H9 (cell line): ENCODE measurements around the gene ARAP2. TPM values are rescaled to one million over a fixed set of nuclear protein-coding genes. Genes with fewer than 3 reads are reported as not detected.

Experiments used
- DNase-seq: peaks from one replicate; pipeline ENCODE4 v3.0.0-alpha.2; 2017
- H2AFZ ChIP-seq: one replicate; pipeline ENCODE4 v1.6.1; 2013; ENCODE audit warnings: mild to moderate bottlenecking, low read length, control low read depth, moderate library complexity
- H2AK5ac ChIP-seq: 2 replicates; pipeline ENCODE4 v1.6.1; 2013; ENCODE audit warnings: low read length, control low read depth, mixed read lengths; ENCODE audit not compliant: insufficient read length
- H2BK120ac ChIP-seq: one replicate; pipeline ENCODE4 v1.6.1; 2013; ENCODE audit warnings: low read depth, mild to moderate bottlenecking, low read length, control low read depth, inconsistent platforms; ENCODE audit not compliant: poor library complexity, severe bottlenecking
- H2BK12ac ChIP-seq: 2 replicates; pipeline ENCODE4 v1.6.1; 2013; ENCODE audit warnings: low read length, control low read depth, mixed read lengths, low read depth; ENCODE audit not compliant: insufficient read length
- H2BK15ac ChIP-seq: 2 replicates; pipeline ENCODE4 v1.6.1; 2013; ENCODE audit warnings: low read depth, low read length, control low read depth
- H2BK20ac ChIP-seq: one replicate; pipeline ENCODE4 v1.6.1; 2013; ENCODE audit warnings: low read depth, mild to moderate bottlenecking, low read length, control low read depth, inconsistent platforms; ENCODE audit not compliant: poor library complexity, severe bottlenecking
- H2BK5ac ChIP-seq: 2 replicates; pipeline ENCODE4 v1.6.1; 2013; ENCODE audit warnings: low read length, control low read depth, mixed read lengths; ENCODE audit not compliant: insufficient read length
- H3K14ac ChIP-seq: 2 replicates; pipeline ENCODE4 v1.6.1; 2013; ENCODE audit warnings: low read length, control low read depth; ENCODE audit not compliant: insufficient read depth
- H3K18ac ChIP-seq: 2 replicates; pipeline ENCODE4 v1.6.1; 2013; ENCODE audit warnings: low read depth, mild to moderate bottlenecking, mixed read lengths, low read length, control low read depth; ENCODE audit not compliant: insufficient read length
- H3K23ac ChIP-seq: 2 replicates; pipeline ENCODE4 v1.6.1; 2013; ENCODE audit warnings: low read length, control low read depth, mixed read lengths, low read depth; ENCODE audit not compliant: insufficient read length
- H3K23me2 ChIP-seq: 2 replicates; pipeline ENCODE4 v1.6.1; 2013; ENCODE audit warnings: low read depth, mild to moderate bottlenecking, mixed read lengths, low read length, control low read depth; ENCODE audit not compliant: insufficient read length, poor library complexity, severe bottlenecking
- H3K27ac ChIP-seq: 2 replicates; pipeline ENCODE4 v1.5.1; 2013; ENCODE audit warnings: low read length, control low read depth, mixed read lengths, low read depth; ENCODE audit not compliant: insufficient read length
- H3K27me3 ChIP-seq: 2 replicates; pipeline ENCODE4 v1.6.1; 2013; ENCODE audit warnings: low read length, control low read depth, inconsistent platforms; ENCODE audit not compliant: insufficient read depth
- H3K4ac ChIP-seq: 2 replicates; pipeline ENCODE4 v1.6.1; 2013; ENCODE audit warnings: low read depth, mild to moderate bottlenecking, control low read depth, inconsistent platforms, low read length, moderate library complexity
- H3K4me1 ChIP-seq: 2 replicates; pipeline ENCODE4 v1.6.1; 2013; ENCODE audit warnings: low read length, control low read depth, inconsistent platforms; ENCODE audit not compliant: insufficient read depth
- H3K4me2 ChIP-seq: 2 replicates; pipeline ENCODE4 v1.6.1; 2013; ENCODE audit warnings: low read length, control low read depth, mixed read lengths; ENCODE audit not compliant: insufficient read length, insufficient read depth
- H3K56ac ChIP-seq: 2 replicates; pipeline ENCODE4 v1.6.1; 2013; ENCODE audit warnings: low read depth, mild to moderate bottlenecking, mixed read lengths, low read length, control low read depth; ENCODE audit not compliant: insufficient read length
- H3K79me1 ChIP-seq: 2 replicates; pipeline ENCODE4 v1.6.1; 2013; ENCODE audit warnings: low read depth, mild to moderate bottlenecking, moderate library complexity, low read length, control low read depth, inconsistent platforms; ENCODE audit not compliant: insufficient read depth, poor library complexity, severe bottlenecking
- H3K79me2 ChIP-seq: 2 replicates; pipeline ENCODE4 v1.6.1; 2013; ENCODE audit warnings: low read length, control low read depth, inconsistent platforms; ENCODE audit not compliant: insufficient read depth
- H3K9ac ChIP-seq: 2 replicates; pipeline ENCODE4 v1.6.1; 2013; ENCODE audit warnings: low read length, control low read depth, mixed read lengths; ENCODE audit not compliant: insufficient read length; ENCODE audit errors: extremely low read depth
- H3K9me3 ChIP-seq: one replicate; pipeline ENCODE4 v1.6.1; 2013; ENCODE audit warnings: low read depth, low read length, inconsistent platforms; ENCODE audit not compliant: control insufficient read depth
- H3T11ph ChIP-seq: one replicate; pipeline ENCODE4 v1.6.1; 2013; ENCODE audit warnings: mild to moderate bottlenecking, low read length, control low read depth, inconsistent platforms
- H4K20me1 ChIP-seq: one replicate; pipeline ENCODE4 v1.6.1; 2013; ENCODE audit not compliant: control insufficient read depth, insufficient read length, insufficient read depth
- H4K5ac ChIP-seq: 2 replicates; pipeline ENCODE4 v1.6.1; 2013; ENCODE audit warnings: low read depth, mild to moderate bottlenecking, mixed read lengths, low read length, control low read depth; ENCODE audit not compliant: insufficient read length
- H4K8ac ChIP-seq: replicated peaks from 2 replicates; pipeline ENCODE4 v1.6.1; 2013; ENCODE audit warnings: low read length, control low read depth, mixed read lengths, low read depth; ENCODE audit not compliant: insufficient read length
- H4K91ac ChIP-seq: 2 replicates; pipeline ENCODE4 v1.6.1; 2013; ENCODE audit warnings: low read depth, mild to moderate bottlenecking, moderate library complexity, mixed read lengths, low read length, control low read depth; ENCODE audit not compliant: insufficient read length
- H3K27ac Mint-ChIP-seq, 3 experiments: 2 replicates in 2 of 3; 3 replicates in 1 of 3; pipeline ENCODE4 v1.8.0; 2020 to 2021; ENCODE audit warnings: mixed read lengths in 3 of 3, mild to moderate bottlenecking in 1 of 3, moderate library complexity in 1 of 3
- H3K27me3 Mint-ChIP-seq: 2 replicates; pipeline ENCODE4 v1.8.0; 2021; ENCODE audit warnings: low read depth, mild to moderate bottlenecking, moderate library complexity, mixed read lengths
- H3K36me3 Mint-ChIP-seq, 3 experiments: 2 replicates in 2 of 3; 3 replicates in 1 of 3; pipeline ENCODE4 v1.8.0; 2020 to 2021; ENCODE audit warnings: low read depth in 3 of 3, mixed read lengths in 3 of 3; ENCODE audit not compliant: insufficient read depth in 1 of 3
- H3K4me1 Mint-ChIP-seq, 2 experiments: 2 replicates each; pipeline ENCODE4 v1.8.0; 2020; ENCODE audit warnings: mixed read lengths in 2 of 2
- H3K4me3 Mint-ChIP-seq, 2 experiments: 2 replicates in 1 of 2; 3 replicates in 1 of 2; pipeline ENCODE4 v1.8.0; 2020 to 2021; ENCODE audit warnings: mild to moderate bottlenecking in 2 of 2, mixed read lengths in 2 of 2, moderate library complexity in 1 of 2
- H3K9me3 Mint-ChIP-seq, 2 experiments: 2 replicates in 1 of 2; 3 replicates in 1 of 2; pipeline ENCODE4 v1.8.0; 2020; ENCODE audit warnings: mild to moderate bottlenecking in 2 of 2, mixed read lengths in 2 of 2, moderate library complexity in 1 of 2
- WGBS: extraction: QIAGEN DNeasy Blood & Tissue Kit; methylation state at CpG from one replicate; pipeline ENCODE4 v1.1.7; 2013; ENCODE audit warnings: missing lambda C conversion rate, low lambda C conversion rate, mixed read lengths; ENCODE audit not compliant: insufficient read length; ENCODE audit errors: extremely low coverage; 5-methylcytosine and 5-hydroxymethylcytosine counted together
- total RNA-seq: library from RNA; stranded (reverse); gene quantifications from 2 replicates; pipeline ENCODE4 v1.2.1, GENCODE V29; 2021
- TF ChIP-seq, protein P1 (sequence below): fragments of 200-600 bp; sonication (generic); conservative IDR thresholded peaks from 3 replicates; pipeline ENCODE4 v1.8.0; 2021; ENCODE audit warnings: antibody characterized with exemption, mild to moderate bottlenecking

The ARAP2 gene
- total RNA-seq, 1 experiment from 2014 or later = 6.3 TPM

- Histone ChIP-seq H3K4ac (no peak overlapping the region), H3K9me3 (no peaks in the 10 kb centered on the region), H2AFZ (no peak overlapping the region), H4K8ac (no peak overlapping the region), H3K27me3 (no peaks in the 10 kb centered on the region), H3K23ac (no peak overlapping the region), H3K18ac (no peak overlapping the region), H3T11ph (no peak overlapping the region), H3K79me2 (no peaks in the 10 kb centered on the region), H2BK12ac (no peak overlapping the region), H3K9ac (no peak overlapping the region), H2BK15ac (no peak overlapping the region), H4K20me1 (no peaks in the 10 kb centered on the region), H3K79me1 (no peaks in the 10 kb centered on the region), H2BK5ac (no peak overlapping the region), H3K56ac (no peak overlapping the region), H3K4me1 (no peaks in the 10 kb centered on the region), H2BK20ac (no peak overlapping the region), H4K5ac (no peak overlapping the region), H3K23me2 (no peaks in the 10 kb centered on the region), H3K14ac (no peak overlapping the region), H3K4me2 (no peak overlapping the region), H2BK120ac (no peak overlapping the region), H3K27ac (no peak overlapping the region), H4K91ac (no peak overlapping the region), H2AK5ac (no peak overlapping the region)
- 0 out of 7 replicates have a peak overlapping the region, but pooled peaks of 1 of the 3 experiments have one; percentile 63 for H3K27ac Mint-ChIP-seq
- peaks cover 10% of the 10 kb centered on the region in 2 experiments for H3K4me1 Mint-ChIP-seq
- no CpG with 5 or more reads among the region's 2 CpGs for WGBS
- H3K27me3 Mint-ChIP-seq = no peaks in the 10 kb centered on the region
- TF ChIP-seq, protein P1, sequence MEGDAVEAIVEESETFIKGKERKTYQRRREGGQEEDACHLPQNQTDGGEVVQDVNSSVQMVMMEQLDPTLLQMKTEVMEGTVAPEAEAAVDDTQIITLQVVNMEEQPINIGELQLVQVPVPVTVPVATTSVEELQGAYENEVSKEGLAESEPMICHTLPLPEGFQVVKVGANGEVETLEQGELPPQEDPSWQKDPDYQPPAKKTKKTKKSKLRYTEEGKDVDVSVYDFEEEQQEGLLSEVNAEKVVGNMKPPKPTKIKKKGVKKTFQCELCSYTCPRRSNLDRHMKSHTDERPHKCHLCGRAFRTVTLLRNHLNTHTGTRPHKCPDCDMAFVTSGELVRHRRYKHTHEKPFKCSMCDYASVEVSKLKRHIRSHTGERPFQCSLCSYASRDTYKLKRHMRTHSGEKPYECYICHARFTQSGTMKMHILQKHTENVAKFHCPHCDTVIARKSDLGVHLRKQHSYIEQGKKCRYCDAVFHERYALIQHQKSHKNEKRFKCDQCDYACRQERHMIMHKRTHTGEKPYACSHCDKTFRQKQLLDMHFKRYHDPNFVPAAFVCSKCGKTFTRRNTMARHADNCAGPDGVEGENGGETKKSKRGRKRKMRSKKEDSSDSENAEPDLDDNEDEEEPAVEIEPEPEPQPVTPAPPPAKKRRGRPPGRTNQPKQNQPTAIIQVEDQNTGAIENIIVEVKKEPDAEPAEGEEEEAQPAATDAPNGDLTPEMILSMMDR = no peak
- no peaks in the 10 kb centered on the region for H3K36me3 Mint-ChIP-seq
- no peaks in the 10 kb centered on the region for H3K9me3 Mint-ChIP-seq
- H3K4me3 Mint-ChIP-seq = no peak overlapping the region
- DNase-seq = no peak
Observed at GRCh38 chr4:36224972-36225903, 19.1 kb downstream of the ARAP2 start.
